GM12878 (cell line): Measurements from ENCODE around the gene SLC25A13. TPM values are rescaled to one million over a fixed set of nuclear protein-coding genes. Genes with fewer than 3 reads are reported as not detected.

Experiments used
- ATAC-seq: fragments of 200-7000 bp; cut with Tn5 transposase; 3 replicates; pipeline ENCODE4 v1.9.1; 2020; ENCODE audit warnings: mild to moderate bottlenecking, moderate library complexity
- BruUV-seq: library from RNA; stranded (reverse); fragments of 400-500 nt; replicated peaks from 2 replicates; lab custom pipeline; 2021; lab: Mats Ljungman, UMichigan
- CTCF ChIA-PET: fragments of 300-600 bp; sonication (Branson Sonifier 250); formaldehyde crosslinking; extraction: SDS; loops from one replicate; lab custom pipeline; 2021; ENCODE audit warnings: inconsistent platforms; lab: Yijun Ruan, JAX
- POLR2A ChIA-PET: fragments of 350-600 bp; formaldehyde crosslinking; extraction: SDS; loops from one replicate; lab custom pipeline; 2021; ENCODE audit warnings: inconsistent platforms; lab: Charles Lee
- RAD21 ChIA-PET: fragments of 300-600 bp; sonication (Branson Sonifier 250); formaldehyde crosslinking; loops from one replicate; lab custom pipeline; 2023; ENCODE audit warnings: antibody characterized with exemption; ENCODE audit not compliant: unreplicated experiment; lab: Charles Lee
- SMC1A ChIA-PET: fragments of 300-600 bp; sonication (Branson Sonifier 250); formaldehyde crosslinking; loops from one replicate; lab custom pipeline; 2023; ENCODE audit not compliant: unreplicated experiment, uncharacterized antibody; lab: Charles Lee
- DNase-seq: peaks from one replicate; pipeline ENCODE4 v3.0.0-alpha.2; 2011; ENCODE audit warnings: low read depth, low spot score
- FAIRE-seq: peaks from 3 replicates; lab custom pipeline; 2011; peaks lifted over from hg19 to GRCh38; lab: Jason Lieb, UNC
- H2AFZ ChIP-seq: 2 replicates; pipeline ENCODE4 v1.6.0; 2011; ENCODE audit warnings: low read depth, low read length, control low read depth; ENCODE audit not compliant: control insufficient read depth
- H3K27ac ChIP-seq: 2 replicates; pipeline ENCODE4 v1.5.1; 2011; ENCODE audit warnings: control low read depth; ENCODE audit not compliant: control insufficient read depth, insufficient read depth
- H3K27me3 ChIP-seq, 2 experiments: replicated peaks in 1 of 2; 2 replicates each; pipeline versions ENCODE4 v1.6.0 to v1.6.1; 2011; ENCODE audit warnings: low read length in 1 of 2; ENCODE audit not compliant: control insufficient read depth in 2 of 2, insufficient read depth in 2 of 2
- H3K36me3 ChIP-seq, 2 experiments: 2 replicates each; pipeline ENCODE4 v1.5.1; 2011; ENCODE audit warnings: low read length in 1 of 2; ENCODE audit not compliant: control insufficient read depth in 2 of 2, insufficient read depth in 2 of 2
- H3K4me1 ChIP-seq: 2 replicates; pipeline ENCODE4 v1.6.1; 2011; ENCODE audit warnings: mild to moderate bottlenecking, low read length, moderate library complexity, mixed read lengths; ENCODE audit not compliant: control insufficient read depth, insufficient read depth
- H3K4me2 ChIP-seq: 2 replicates; pipeline ENCODE4 v1.6.0; 2011; ENCODE audit warnings: control low read depth; ENCODE audit not compliant: control insufficient read depth, insufficient read depth
- H3K4me3 ChIP-seq: fragments of 200-600 bp; sonication (generic); 2 replicates; pipeline ENCODE4 v1.5.1; 2016
- H3K79me2 ChIP-seq: 2 replicates; pipeline ENCODE4 v1.6.0; 2011; ENCODE audit warnings: low read length; ENCODE audit not compliant: control insufficient read depth, insufficient read depth
- H3K9ac ChIP-seq: 2 replicates; pipeline ENCODE4 v1.8.0; 2011; ENCODE audit warnings: low read length, control low read depth, mixed read lengths; ENCODE audit not compliant: control insufficient read depth, insufficient read depth
- H3K9me3 ChIP-seq: replicated peaks from 3 replicates; pipeline ENCODE4 v1.5.1; 2011; ENCODE audit warnings: mild to moderate bottlenecking, low read length; ENCODE audit not compliant: control insufficient read depth, insufficient read depth
- H4K20me1 ChIP-seq: 2 replicates; pipeline ENCODE4 v1.6.0; 2011; ENCODE audit not compliant: control insufficient read depth, insufficient read depth
- EP300 ChIP-seq, 2 experiments: fragments of 150-350 bp in 1 of 2; IDR thresholded peaks; 2 replicates each; pipeline ENCODE4 v1.6.1; 2011 to 2012; ENCODE audit warnings: low read depth in 2 of 2, low read length in 2 of 2, borderline replicate concordance in 1 of 2, improper control_type of control experiment in 1 of 2, inconsistent platforms in 1 of 2; ENCODE audit not compliant: control insufficient read depth in 1 of 2
- FOS ChIP-seq: IDR thresholded peaks from 3 replicates; pipeline ENCODE4 v1.6.1; 2011; ENCODE audit warnings: borderline replicate concordance; ENCODE audit not compliant: insufficient read length; ENCODE audit errors: extremely low read depth
- HDAC2 ChIP-seq: fragments of 200-600 bp; sonication (generic); IDR thresholded peaks from 2 replicates; pipeline ENCODE4 v1.6.1; 2017
- JUND ChIP-seq: IDR thresholded peaks from 2 replicates; pipeline ENCODE4 v1.6.1; 2012; ENCODE audit warnings: low read depth, mild to moderate bottlenecking, low read length, improper control_type of control experiment, moderate library complexity
- NR2C2 ChIP-seq: IDR thresholded peaks from 2 replicates; pipeline ENCODE4 v1.6.1; 2011; ENCODE audit warnings: borderline replicate concordance, low read depth; ENCODE audit not compliant: control insufficient read depth, insufficient read length
- SREBF2 ChIP-seq: IDR thresholded peaks from 2 replicates; pipeline ENCODE4 v1.6.1; 2012; ENCODE audit warnings: mild to moderate bottlenecking, low read length
- TBL1XR1 ChIP-seq: IDR thresholded peaks from 2 replicates; pipeline ENCODE4 v1.6.1; 2012; ENCODE audit warnings: low read depth, low read length, improper control_type of control experiment
- WRNIP1 ChIP-seq: IDR thresholded peaks from 2 replicates; pipeline ENCODE4 v1.6.1; 2011; ENCODE audit warnings: low read depth, low read length, improper control_type of control experiment, borderline replicate concordance
- ZNF217 ChIP-seq: fragments of 450-650 bp; IDR thresholded peaks from 2 replicates; pipeline ENCODE4 v1.6.1; 2017; ENCODE audit warnings: antibody characterized with exemption, mild to moderate bottlenecking
- ZNF274 ChIP-seq: IDR thresholded peaks from one replicate; pipeline ENCODE4 v1.8.0; 2011; ENCODE audit not compliant: insufficient read length, insufficient read depth
- WGBS: methylation state at CpG from one replicate; pipeline ENCODE4 v1.1.6; 2016; ENCODE audit warnings: low lambda C conversion rate; ENCODE audit not compliant: insufficient replicate concordance, insufficient coverage; ENCODE audit errors: missing lambda C conversion rate; 5-methylcytosine and 5-hydroxymethylcytosine counted together
- in situ Hi-C: fragments of 300-500 bp; cut with MboI; formaldehyde crosslinking; loops from 9 replicates; pipeline ENCODE4 v1.14.3; 2018; ENCODE audit warnings: mixed read lengths
- intact Hi-C: fragments of 100-400 bp; cut with micrococcal nuclease; formaldehyde crosslinking; loops from one replicate; pipeline ENCODE4 v1.14.2; 2022; ENCODE audit not compliant: unreplicated experiment
- polyA plus RNA-seq, 11 experiments: library from polyadenylated mRNA; depleted of rRNA in 4 of 11; unstranded in 6 of 11; stranded (reverse) in 5 of 11; fragments of >200 nt; fragmentation: Nextera tagmentation in 4 of 11; fragmentation: Illumina TruSeq in 1 of 11; extraction: Ambion mirVana in 4 of 11; extraction: Trizol in 1 of 11; gene quantifications; 1 replicate in 1 of 11; 2 replicates in 10 of 11; pipeline versions ENCODE4 v1.2.1 to v1.2.3, GENCODE V29; 2011 to 2016; ENCODE audit warnings: inconsistent platforms in 2 of 11, missing spikeins in 2 of 11, low read depth in 1 of 11
- total RNA-seq, 4 experiments: library from RNA; depleted of rRNA in 3 of 4; stranded (reverse); fragments of >200 nt in 3 of 4; fragmentation: Illumina TruSeq in 1 of 4; extraction: Trizol in 1 of 4; gene quantifications; 2 replicates each; pipeline versions ENCODE4 v1.2.1 to v1.2.3, GENCODE V29; 2013 to 2021
- TF ChIP-seq, protein P1 (sequence below): fragments of 450-650 bp; IDR thresholded peaks from 2 replicates; pipeline ENCODE4 v1.6.1; 2017; ENCODE audit warnings: antibody characterized with exemption, mild to moderate bottlenecking, moderate library complexity
- TF ChIP-seq, protein P2 (sequence below): IDR thresholded peaks from 2 replicates; pipeline ENCODE4 v1.6.1; 2011; ENCODE audit warnings: mild to moderate bottlenecking, low read depth, low read length, moderate library complexity; ENCODE audit not compliant: insufficient replicate concordance

Gene SLC25A13
- total and polyA plus RNA-seq, 10 of the 15 experiments (the other 5 are each of a cell fraction or from before 2014, with no cell fraction given), result 7.0 to 24.7 (median 18.6) TPM

DNA sequence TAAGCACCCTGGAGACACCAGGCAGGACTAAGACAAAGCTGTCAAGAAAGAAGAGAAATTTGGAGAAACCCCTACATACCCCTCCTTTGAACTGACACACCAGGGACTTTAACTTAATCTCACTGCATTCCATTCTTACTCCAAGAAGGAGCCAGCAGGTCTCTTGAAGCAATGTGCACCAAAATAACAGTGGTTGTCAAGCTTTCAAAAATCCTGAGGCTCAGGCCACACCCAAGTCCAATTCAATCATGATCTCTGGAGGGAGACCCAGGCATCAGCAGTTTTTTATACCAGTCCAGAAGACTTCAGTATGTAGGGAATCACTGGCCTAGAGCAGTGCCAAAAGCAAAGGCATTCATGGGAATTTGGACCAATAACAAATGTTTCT is 6.8 kb downstream of the SLC25A13 start:
- ATAC-seq, result no peak
- no peak overlapping the region for H2AFZ ChIP-seq
- FAIRE-seq, result no peak
- no peak for TF ChIP-seq JUND
- H3K4me1 ChIP-seq, result peaks cover 5% of the 10 kb centered on the region; the same call in 1 of the 2 replicates
- H3K27me3 ChIP-seq, result no peaks in the 10 kb centered on the region
- no peak overlapping the region for H3K9ac ChIP-seq
- H3K9me3 ChIP-seq, result no peaks in the 10 kb centered on the region
- ChIA-PET SMC1A (interaction anchor here (1.5 kb wide), 1 partner anchor 10 kb away, joined by 7 read pairs; no protein-coding TSS in a partner anchor), CTCF (interaction anchor here (0.6 to 1.3 kb wide), 2 partner anchors 8 to 11 kb away, joined by 3 to 5 read pairs; no protein-coding TSS in a partner anchor), RAD21 (no interaction called here), POLR2A (no interaction called here)
- in situ Hi-C loops, result no loop called here
- no TSS peak for BruUV-seq
- no peak overlapping the region for H3K4me3 ChIP-seq
- peaks cover 23% of the 10 kb centered on the region for H3K79me2 ChIP-seq
- intact Hi-C loops, result no loop called here
- no peak for DNase-seq
- H3K4me2 ChIP-seq, result no peak overlapping the region
- H4K20me1 ChIP-seq, result no peaks in the 10 kb centered on the region
- no peak overlapping the region for H3K27ac ChIP-seq
- peaks cover 0 to 2% of the 10 kb centered on the region in 2 experiments; a peak in 1 of 4 replicates for H3K36me3 ChIP-seq

DNA sequence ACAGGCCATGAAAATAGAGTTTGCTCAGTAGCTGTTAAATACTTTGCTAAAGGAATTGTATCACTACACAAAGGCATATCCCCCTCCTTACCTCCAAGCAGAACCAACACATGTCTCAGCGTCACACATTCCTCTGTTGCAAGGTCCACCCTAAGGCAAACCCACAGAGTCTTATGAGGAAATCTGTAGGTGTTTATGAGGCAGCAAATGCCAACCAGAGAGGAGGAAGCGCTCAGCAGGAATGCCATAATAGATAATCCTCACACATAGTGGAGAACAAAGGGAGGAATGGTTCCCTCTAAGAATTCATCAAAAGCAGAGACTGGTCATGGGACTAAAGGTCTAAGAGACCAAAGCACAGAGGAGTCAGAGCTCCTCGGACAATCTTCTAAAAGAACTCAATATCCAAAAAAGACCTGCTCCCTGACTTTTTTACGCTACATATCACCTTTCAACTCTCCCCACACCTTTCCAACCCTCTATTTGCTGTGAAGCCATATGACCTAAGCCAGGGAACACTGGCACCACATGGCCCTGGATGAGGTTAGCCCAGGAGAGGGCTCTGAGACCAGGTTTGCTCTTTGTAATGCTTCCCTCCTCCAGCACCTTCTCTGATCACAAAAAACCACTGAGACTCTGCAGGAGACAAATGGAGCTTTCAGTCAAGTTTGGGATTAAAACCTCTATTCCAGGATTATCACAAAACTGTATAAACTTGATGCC is 7.3 kb downstream of the SLC25A13 start:
- no peaks in the 10 kb centered on the region for H3K9me3 ChIP-seq
- 100% methylated on average over 4 of the region's 4 CpGs for WGBS
- no peak overlapping the region for H2AFZ ChIP-seq
- ChIA-PET POLR2A (no interaction called here), SMC1A (interaction anchor here (1.5 kb wide), 1 partner anchor 10 kb away, joined by 7 read pairs; no protein-coding TSS in a partner anchor), RAD21 (no interaction called here), CTCF (interaction anchor here (1.3 kb wide), 1 partner anchor 10 kb away, joined by 5 read pairs; no protein-coding TSS in a partner anchor)
- H3K9ac ChIP-seq, result no peak overlapping the region
- BruUV-seq, result no TSS peak
- no peaks in the 10 kb centered on the region for H4K20me1 ChIP-seq
- no peak for FAIRE-seq
- H3K27ac ChIP-seq, result no peak overlapping the region
- H3K36me3 ChIP-seq, result peaks cover 0 to 2% of the 10 kb centered on the region in 2 experiments; a peak in 1 of 4 replicates
- in situ Hi-C loops (no loop called here), intact Hi-C loops (no loop called here)
- no peak for DNase-seq
- peaks cover 2% of the 10 kb centered on the region; the same call in 1 of the 2 replicates for H3K4me1 ChIP-seq
- no peaks in the 10 kb centered on the region for H3K27me3 ChIP-seq
- peaks cover 22% of the 10 kb centered on the region for H3K79me2 ChIP-seq
- no peak for ATAC-seq
- H3K4me3 ChIP-seq, result no peak overlapping the region
- H3K4me2 ChIP-seq, result no peak overlapping the region
- TF ChIP-seq FOS (no peak), HDAC2 (no peak), NR2C2 (no peak), EP300 (IDR thresholded peaks at IDR 0.05; ENCODE audit: borderline replicate concordance in 1 of 2, control insufficient read depth in 1 of 2, low read depth in 2 of 2, low read length in 2 of 2) (no peak), ZNF274 (no peak), SREBF2 (no peak), TBL1XR1 (no peak), WRNIP1 (no peak), ZNF217 (no peak)
- TF ChIP-seq, protein P1, sequence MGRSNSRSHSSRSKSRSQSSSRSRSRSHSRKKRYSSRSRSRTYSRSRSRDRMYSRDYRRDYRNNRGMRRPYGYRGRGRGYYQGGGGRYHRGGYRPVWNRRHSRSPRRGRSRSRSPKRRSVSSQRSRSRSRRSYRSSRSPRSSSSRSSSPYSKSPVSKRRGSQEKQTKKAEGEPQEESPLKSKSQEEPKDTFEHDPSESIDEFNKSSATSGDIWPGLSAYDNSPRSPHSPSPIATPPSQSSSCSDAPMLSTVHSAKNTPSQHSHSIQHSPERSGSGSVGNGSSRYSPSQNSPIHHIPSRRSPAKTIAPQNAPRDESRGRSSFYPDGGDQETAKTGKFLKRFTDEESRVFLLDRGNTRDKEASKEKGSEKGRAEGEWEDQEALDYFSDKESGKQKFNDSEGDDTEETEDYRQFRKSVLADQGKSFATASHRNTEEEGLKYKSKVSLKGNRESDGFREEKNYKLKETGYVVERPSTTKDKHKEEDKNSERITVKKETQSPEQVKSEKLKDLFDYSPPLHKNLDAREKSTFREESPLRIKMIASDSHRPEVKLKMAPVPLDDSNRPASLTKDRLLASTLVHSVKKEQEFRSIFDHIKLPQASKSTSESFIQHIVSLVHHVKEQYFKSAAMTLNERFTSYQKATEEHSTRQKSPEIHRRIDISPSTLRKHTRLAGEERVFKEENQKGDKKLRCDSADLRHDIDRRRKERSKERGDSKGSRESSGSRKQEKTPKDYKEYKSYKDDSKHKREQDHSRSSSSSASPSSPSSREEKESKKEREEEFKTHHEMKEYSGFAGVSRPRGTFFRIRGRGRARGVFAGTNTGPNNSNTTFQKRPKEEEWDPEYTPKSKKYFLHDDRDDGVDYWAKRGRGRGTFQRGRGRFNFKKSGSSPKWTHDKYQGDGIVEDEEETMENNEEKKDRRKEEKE, result no peak
- TF ChIP-seq, protein P2, sequence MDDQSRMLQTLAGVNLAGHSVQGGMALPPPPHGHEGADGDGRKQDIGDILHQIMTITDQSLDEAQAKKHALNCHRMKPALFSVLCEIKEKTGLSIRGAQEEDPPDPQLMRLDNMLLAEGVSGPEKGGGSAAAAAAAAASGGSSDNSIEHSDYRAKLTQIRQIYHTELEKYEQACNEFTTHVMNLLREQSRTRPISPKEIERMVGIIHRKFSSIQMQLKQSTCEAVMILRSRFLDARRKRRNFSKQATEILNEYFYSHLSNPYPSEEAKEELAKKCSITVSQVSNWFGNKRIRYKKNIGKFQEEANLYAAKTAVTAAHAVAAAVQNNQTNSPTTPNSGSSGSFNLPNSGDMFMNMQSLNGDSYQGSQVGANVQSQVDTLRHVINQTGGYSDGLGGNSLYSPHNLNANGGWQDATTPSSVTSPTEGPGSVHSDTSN, result no peak
